Activated naive CD4-positive, alpha-beta T cell treated with anti-CD3 and anti-CD28 coated beads, Interleukin-2, amount 10 ng/mL, durations not matched to agents 7 days and 5 days (primary cell): ENCODE results near the gene CLDN20.
"Not testable (repeated sequence)": the region's sequence is repeated elsewhere in the genome, so short reads cannot be mapped to it uniquely, and the experiment has no call there.

Experiments used
- CTCF ChIA-PET: fragments of 350-600 bp; sonication (Branson Sonifier 250); formaldehyde crosslinking; loops from one replicate; lab custom pipeline; 2021; ENCODE audit warnings: antibody characterized with exemption; lab: Charles Lee
- DNase-seq: peaks from one replicate; pipeline ENCODE4 v3.0.0-alpha.2; 2020
- H3K27ac Mint-ChIP-seq: one replicate; pipeline ENCODE4 v1.8.0; 2021; ENCODE audit warnings: mild to moderate bottlenecking, moderate library complexity, mixed read lengths
- H3K27me3 Mint-ChIP-seq: one replicate; pipeline ENCODE4 v1.8.0; 2021; ENCODE audit warnings: mild to moderate bottlenecking, mixed read lengths
- H3K36me3 Mint-ChIP-seq: one replicate; pipeline ENCODE4 v1.8.0; 2021; ENCODE audit warnings: mixed read lengths
- H3K4me1 Mint-ChIP-seq: one replicate; pipeline ENCODE4 v1.8.0; 2021; ENCODE audit warnings: mixed read lengths
- H3K4me3 Mint-ChIP-seq: one replicate; pipeline ENCODE4 v1.8.0; 2021; ENCODE audit warnings: mild to moderate bottlenecking, moderate library complexity, mixed read lengths
- H3K9me3 Mint-ChIP-seq: one replicate; pipeline ENCODE4 v1.8.0; 2021; ENCODE audit warnings: mixed read lengths

Gene CLDN20

DNA sequence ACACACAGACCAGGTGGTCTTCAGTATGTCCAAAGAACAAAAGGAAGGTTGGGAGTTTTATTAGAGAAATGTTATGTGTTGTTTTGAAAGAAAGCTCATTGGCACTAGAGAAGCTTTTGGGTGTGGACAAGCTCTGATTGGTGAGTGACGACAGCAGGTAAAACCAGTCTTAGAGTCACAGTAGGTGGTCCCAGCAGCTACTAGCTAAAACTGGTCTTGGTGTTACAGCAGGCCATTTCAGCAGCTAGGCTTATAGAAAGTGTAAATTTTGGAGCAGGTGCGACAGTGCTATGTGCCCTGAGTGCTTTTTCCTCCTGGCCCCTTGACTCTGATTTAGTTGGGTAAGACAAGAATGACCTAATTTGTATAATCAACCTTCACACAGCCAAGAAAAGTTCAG, 3.6 kb downstream of the CLDN20 start:
- Mint-ChIP-seq H3K36me3 (peaks cover 29% of the 10 kb centered on the region), H3K27me3 (no peaks in the 10 kb centered on the region), H3K4me1 (peaks cover 4% of the 10 kb centered on the region), H3K4me3 (no peak overlapping the region), H3K27ac (no peak overlapping the region), H3K9me3 (no peaks in the 10 kb centered on the region)
- CTCF ChIA-PET, result interaction anchor here (1.0 to 4.2 kb wide), 3 partner anchors 10 to 89 kb away, joined by 5 to 25 read pairs (median 5); no protein-coding TSS in a partner anchor
- DNase-seq, result no peak

DNA sequence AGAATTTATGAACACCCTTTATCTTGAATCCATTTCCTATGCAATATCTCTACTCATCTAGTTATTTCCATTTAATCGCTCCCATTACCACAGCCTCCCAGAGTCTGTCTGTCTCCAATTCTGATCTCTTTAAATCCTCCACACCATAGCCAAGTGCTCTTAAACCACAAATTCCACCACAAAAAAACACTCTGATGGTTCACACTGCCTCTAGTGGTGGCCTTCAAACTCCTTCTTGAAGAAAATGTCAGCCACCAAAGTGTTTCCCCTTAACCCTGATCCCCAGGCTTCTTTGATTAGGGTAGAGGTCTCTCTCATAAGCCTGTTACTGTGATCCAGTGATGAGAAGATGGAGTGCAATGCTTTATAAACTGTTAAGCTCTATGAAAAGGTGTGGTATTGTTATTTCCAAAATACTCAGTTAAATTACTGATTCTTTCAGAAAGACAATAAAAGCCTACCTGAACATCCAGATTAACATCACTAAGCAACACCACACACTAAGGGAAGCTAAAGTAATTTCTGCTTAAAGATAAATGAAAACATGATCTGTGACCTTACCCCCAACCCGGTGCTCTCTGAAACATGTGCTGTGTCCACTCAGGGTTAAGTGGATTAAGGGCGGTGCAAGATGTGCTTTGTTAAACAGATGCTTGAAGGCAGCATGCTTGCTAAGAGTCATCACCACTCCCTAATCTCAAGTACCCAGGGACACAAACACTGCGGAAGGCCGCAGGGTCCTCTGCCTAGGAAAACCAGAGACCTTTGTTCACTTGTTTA, 4.5 kb downstream of the CLDN20 start:
- H3K36me3 Mint-ChIP-seq, result peaks cover 34% of the 10 kb centered on the region
- not testable (repeated sequence) for H3K27ac Mint-ChIP-seq, H3K9me3 Mint-ChIP-seq, H3K27me3 Mint-ChIP-seq, H3K4me1 Mint-ChIP-seq, H3K4me3 Mint-ChIP-seq
- CTCF ChIA-PET, result interaction anchor here (0.7 to 4.2 kb wide), 7 partner anchors 9 to 341 kb away, joined by 3 to 25 read pairs (median 4); no protein-coding TSS in a partner anchor
- DNase-seq, result peak; percentile 30

DNA sequence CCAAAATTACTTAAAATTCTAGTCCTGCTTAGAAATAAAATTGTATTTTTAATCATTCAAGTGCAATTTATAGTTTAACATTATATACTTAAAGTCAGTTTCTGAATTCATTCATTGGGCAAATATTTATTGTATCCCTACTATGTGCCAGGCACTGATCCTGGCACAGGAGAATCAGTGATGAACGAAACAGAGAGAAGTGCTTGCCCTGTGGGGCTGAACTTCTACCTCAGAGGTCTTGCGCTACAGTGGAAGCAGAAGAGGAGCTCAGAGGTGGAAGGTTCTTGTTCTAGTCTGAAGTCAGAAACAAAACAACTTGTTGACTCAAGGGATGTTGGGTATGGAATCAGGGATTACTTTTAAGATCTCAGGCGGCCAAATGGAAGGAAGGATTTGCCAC, 6.0 kb downstream of the CLDN20 start:
- no peak for DNase-seq
- Mint-ChIP-seq H3K4me1 (peaks cover 4% of the 10 kb centered on the region), H3K36me3 (peaks cover 30% of the 10 kb centered on the region), H3K27ac (no peak overlapping the region), H3K27me3 (no peaks in the 10 kb centered on the region), H3K4me3 (no peak overlapping the region), H3K9me3 (no peaks in the 10 kb centered on the region)
- CTCF ChIA-PET, result interaction anchor here (1.3 to 4.2 kb wide), 4 partner anchors 48 to 343 kb away, joined by 3 to 25 read pairs (median 5); no protein-coding TSS in a partner anchor

DNA sequence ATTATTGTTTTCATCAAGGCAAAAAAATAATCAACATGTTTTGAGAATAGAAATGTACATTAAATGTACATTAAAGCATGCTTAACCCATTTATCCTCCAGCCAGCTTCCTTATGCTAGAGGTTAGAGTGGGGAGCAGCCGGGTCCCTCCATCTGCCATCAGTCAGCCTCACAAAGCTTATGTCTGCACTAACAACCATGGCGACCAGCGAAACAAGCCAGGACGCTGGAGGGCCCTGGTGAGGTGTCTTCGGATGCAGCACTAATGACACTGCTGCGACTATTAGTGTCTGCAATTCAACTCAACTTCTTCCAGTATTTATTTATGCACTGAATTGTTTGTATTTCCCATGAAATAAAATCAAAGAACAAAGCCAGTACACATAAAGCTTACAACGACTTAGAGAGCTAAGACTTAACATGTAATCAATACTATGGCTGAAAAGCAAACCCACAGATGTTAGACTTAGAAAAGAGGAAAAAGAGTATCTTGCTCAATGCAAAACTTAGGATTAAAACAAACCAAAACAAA, 6.8 kb downstream of the CLDN20 start:
- Mint-ChIP-seq H3K27ac (no peak overlapping the region), H3K4me1 (peaks cover 4% of the 10 kb centered on the region), H3K27me3 (no peaks in the 10 kb centered on the region), H3K4me3 (no peak overlapping the region), H3K9me3 (no peaks in the 10 kb centered on the region), H3K36me3 (peaks cover 34% of the 10 kb centered on the region)
- CTCF ChIA-PET, result interaction anchor here (0.6 to 2.6 kb wide), 3 partner anchors 9 to 595 kb away, joined by 3 to 6 read pairs (median 3); no protein-coding TSS in a partner anchor
- DNase-seq, result no peak

DNA sequence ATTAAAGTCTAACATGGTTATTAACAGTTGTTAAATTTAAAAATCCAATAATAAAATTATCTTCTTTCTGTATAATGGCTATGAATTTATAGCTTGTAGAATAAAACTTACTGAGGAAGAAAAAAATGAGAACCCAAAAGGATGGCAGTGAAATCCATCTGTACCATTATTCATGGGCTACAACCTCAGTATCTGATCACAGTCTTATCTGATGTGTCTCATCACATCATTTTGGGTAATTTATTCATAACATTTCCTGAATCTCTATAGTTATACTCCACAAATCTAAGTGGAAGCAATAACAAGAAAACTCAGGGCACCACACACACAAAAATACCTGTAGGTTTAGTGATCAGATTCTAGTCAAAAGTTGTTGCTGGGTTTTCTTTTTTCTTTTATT, 7.3 kb downstream of the CLDN20 start:
- CTCF ChIA-PET, result interaction anchor here (0.9 to 2.6 kb wide), 2 partner anchors 9 to 344 kb away, joined by 3 to 6 read pairs; no protein-coding TSS in a partner anchor
- Mint-ChIP-seq H3K27ac (no peak overlapping the region), H3K4me1 (peaks cover 4% of the 10 kb centered on the region), H3K27me3 (no peaks in the 10 kb centered on the region), H3K4me3 (no peak overlapping the region), H3K36me3 (peaks cover 30% of the 10 kb centered on the region), H3K9me3 (no peaks in the 10 kb centered on the region)
- no peak for DNase-seq

DNA sequence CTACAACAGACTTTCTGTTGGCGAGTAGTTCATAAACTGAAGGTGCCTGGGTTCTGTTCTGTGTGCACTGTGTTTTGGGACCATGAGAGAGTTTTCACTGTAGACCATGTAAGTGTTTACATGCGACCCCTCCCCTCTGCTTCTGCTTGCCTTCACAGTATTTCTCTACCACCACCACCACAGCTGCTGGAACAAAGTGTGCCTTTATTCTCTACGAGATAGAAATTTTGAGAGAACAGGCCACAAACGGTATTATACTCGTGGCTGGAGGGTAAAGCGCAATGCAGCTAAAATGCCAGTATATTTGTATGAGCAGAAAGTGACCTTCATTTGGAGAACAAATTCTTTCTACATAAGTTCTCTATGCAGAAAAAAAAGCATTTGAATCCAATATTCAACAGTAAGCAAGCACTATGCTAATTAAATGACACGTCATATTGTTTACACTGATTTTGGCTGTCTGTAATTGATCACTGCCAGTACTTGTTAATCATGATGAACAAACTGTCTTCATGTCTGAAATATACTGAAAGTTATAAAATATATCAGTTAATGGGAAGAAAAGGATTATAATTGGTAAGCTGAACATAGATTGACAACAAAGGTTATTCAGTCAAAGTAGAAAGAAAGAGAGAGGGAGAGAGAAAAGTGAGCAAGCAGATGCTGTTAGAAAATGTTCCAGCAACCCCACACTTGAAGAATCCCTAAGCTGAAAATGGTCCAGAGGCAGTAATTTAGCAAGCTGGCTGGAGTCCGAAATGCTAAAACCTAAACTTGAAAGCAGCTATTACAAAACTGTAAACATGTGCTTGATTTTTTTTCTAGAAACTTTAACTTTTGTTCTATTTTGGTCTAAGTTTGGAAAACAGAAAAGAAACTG, 8.8 kb downstream of the CLDN20 start:
- Mint-ChIP-seq H3K36me3 (peaks cover 26% of the 10 kb centered on the region), H3K27ac (no peak overlapping the region), H3K9me3 (no peaks in the 10 kb centered on the region), H3K4me1 (peaks cover 4% of the 10 kb centered on the region), H3K4me3 (no peak overlapping the region), H3K27me3 (no peaks in the 10 kb centered on the region)
- no peak for DNase-seq
- CTCF ChIA-PET, result interaction anchor here (0.7 to 1.2 kb wide), 2 partner anchors 8 to 51 kb away, joined by 3 to 4 read pairs; no protein-coding TSS in a partner anchor

DNA sequence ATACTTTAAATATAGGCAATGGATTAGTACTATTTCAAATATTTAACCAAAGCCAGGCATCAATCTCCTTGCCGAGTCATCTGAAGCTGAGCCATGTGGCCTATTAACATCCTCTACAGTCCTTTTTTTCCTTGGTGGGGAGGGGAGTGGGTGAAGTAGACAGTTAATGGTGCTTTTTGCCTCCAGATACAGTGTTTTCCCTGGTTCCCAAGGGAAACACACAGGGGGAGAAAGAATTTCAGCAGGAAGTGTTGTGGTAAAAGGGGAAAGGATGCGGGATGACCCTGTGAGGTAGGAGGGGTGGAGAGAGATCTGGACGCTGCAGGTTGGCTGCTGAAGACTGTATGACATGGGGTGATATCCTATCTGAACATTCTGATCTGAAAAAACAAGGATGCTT, 9.6 kb downstream of the CLDN20 start:
- Mint-ChIP-seq H3K27me3 (no peaks in the 10 kb centered on the region), H3K27ac (no peak overlapping the region), H3K36me3 (peaks cover 24% of the 10 kb centered on the region), H3K4me1 (no peaks in the 10 kb centered on the region), H3K9me3 (no peaks in the 10 kb centered on the region), H3K4me3 (no peak overlapping the region)
- DNase-seq, result no peak
- CTCF ChIA-PET, result no interaction called here

DNA sequence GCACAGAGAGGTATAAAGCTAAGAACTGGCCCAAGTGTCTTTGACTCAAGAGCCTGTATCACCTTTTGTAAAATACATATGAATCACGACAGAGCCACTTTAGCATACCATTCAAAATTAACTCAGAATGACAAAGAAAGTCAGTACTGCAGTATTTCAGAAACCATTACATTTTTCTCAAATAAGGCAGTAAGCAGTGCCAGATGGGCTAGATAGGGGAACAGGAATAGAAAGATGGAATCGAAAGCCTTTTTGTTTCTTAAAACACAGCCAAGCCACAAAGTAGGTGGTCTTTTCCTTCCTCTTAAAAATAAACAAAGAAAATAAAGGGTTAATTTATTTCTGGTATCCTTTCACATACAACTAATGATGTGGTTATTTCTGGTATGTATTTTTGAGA, 10.3 kb downstream of the CLDN20 start:
- Mint-ChIP-seq H3K36me3 (peaks cover 29% of the 10 kb centered on the region), H3K4me1 (no peaks in the 10 kb centered on the region), H3K27me3 (no peaks in the 10 kb centered on the region), H3K9me3 (no peaks in the 10 kb centered on the region), H3K27ac (no peak overlapping the region), H3K4me3 (no peak overlapping the region)
- no peak for DNase-seq
- CTCF ChIA-PET, result no interaction called here

DNA sequence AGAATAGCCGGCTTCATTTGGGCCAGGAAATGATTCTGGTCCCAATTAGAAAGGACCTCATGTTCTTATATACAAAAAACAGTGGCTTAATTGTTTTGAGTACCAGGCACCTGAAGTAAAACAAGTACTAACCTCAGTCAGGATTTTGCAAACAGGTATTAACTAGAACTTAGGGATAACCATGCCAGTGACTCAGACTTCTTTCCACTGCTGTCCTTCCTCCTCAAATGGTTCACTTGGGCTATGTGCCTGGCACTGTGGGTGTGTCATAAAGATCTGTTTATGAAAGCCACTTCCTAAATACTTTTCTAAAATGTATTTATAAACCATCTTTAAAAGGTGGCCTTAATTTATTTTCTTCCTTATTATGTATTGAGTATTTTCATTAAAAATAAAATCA, 10.7 kb downstream of the CLDN20 start:
- H3K27me3 Mint-ChIP-seq, result no peaks in the 10 kb centered on the region
- H3K36me3 Mint-ChIP-seq, result peaks cover 32% of the 10 kb centered on the region
- no peak overlapping the region for H3K27ac Mint-ChIP-seq
- H3K9me3 Mint-ChIP-seq, result no peaks in the 10 kb centered on the region
- no peaks in the 10 kb centered on the region for H3K4me1 Mint-ChIP-seq
- no peak for DNase-seq
- H3K4me3 Mint-ChIP-seq, result no peak overlapping the region
- CTCF ChIA-PET, result no interaction called here

DNA sequence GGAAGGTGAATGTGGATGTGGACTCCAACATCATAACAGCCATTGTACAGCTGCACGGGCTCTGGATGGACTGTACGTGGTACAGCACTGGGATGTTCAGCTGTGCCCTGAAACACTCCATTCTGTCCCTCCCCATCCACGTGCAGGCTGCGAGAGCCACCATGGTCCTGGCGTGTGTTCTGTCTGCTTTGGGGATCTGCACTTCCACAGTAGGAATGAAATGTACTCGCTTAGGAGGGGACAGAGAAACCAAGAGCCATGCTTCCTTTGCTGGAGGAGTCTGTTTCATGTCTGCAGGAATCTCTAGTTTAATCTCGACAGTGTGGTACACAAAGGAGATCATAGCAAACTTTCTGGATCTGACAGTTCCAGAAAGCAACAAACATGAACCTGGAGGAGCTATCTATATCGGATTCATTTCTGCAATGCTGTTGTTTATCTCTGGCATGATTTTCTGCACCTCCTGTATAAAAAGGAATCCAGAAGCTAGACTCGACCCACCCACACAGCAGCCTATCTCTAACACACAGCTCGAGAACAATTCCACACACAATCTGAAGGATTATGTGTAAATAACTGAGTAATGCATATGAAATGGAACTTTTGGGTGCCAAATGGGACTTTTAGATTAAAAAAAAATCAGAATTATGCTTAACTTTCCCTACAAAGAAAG, 12.1 kb downstream of the CLDN20 start:
- H3K27ac Mint-ChIP-seq, result no peak overlapping the region
- peaks cover 34% of the 10 kb centered on the region for H3K36me3 Mint-ChIP-seq
- H3K27me3 Mint-ChIP-seq, result no peaks in the 10 kb centered on the region
- no peaks in the 10 kb centered on the region for H3K4me1 Mint-ChIP-seq
- DNase-seq, result no peak
- CTCF ChIA-PET, result interaction anchor here (0.6 to 2.2 kb wide), 2 partner anchors 87 to 97 kb away, joined by 3 to 7 read pairs; no protein-coding TSS in a partner anchor
- no peaks in the 10 kb centered on the region for H3K9me3 Mint-ChIP-seq
- H3K4me3 Mint-ChIP-seq, result no peak overlapping the region

DNA sequence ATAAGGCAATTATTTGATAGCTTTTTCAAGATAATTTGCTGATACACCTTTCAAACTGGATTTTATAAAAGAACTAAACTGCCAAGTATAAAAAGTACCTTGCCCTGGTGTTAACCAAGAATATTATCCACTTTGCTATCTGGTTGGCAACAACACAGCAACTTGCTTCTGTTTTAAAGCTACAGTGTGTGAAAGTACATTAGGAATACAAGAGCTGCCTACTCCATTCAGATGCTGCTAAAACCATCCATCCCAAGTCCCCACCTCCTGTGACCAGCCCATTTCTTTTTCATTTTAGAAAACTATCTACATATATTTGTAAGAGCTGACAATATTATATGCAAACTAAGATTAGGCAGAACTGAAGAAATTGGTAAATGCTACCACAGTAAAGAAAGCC, 12.8 kb downstream of the CLDN20 start:
- Mint-ChIP-seq H3K27ac (no peak overlapping the region), H3K27me3 (no peaks in the 10 kb centered on the region), H3K4me3 (no peak overlapping the region), H3K36me3 (peaks cover 36% of the 10 kb centered on the region), H3K9me3 (no peaks in the 10 kb centered on the region), H3K4me1 (no peaks in the 10 kb centered on the region)
- CTCF ChIA-PET, result interaction anchor here (0.6 to 2.2 kb wide), 3 partner anchors 9 to 98 kb away, joined by 3 to 7 read pairs (median 5); no protein-coding TSS in a partner anchor
- DNase-seq, result no peak

DNA sequence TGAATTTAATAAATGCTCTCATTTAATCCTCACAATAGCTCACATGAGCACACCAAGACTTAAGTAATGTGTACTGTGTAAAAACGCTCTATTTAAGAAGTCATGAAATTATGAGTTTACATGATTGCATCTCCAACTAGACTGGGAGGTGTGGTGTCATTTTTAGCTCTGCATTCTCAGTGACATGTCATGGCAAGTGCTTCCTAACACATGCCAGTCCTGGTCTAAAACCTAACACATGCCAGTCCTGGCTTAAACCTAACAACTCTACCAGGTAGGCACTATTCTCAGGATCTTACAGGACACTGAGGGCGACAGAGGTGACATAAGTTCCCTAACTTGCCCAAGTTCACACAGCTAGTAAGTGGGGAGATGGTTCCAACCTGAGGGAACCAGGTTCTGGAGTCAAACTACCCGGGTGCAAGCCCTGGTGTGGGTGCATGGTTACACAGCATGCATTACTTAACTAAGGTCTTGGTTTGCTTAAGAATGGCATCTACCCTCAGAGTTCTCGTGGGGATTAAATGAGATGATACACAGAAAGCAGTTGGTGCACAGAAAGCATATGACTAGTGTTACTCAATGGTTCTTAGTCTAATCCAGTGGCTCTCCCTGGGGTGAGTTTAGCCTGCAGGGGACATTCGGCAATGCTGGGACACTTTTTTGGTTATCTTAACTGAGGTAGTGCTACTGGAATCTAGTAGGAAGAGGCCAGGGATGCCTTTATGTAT, 14.7 kb downstream of the CLDN20 start:
- Mint-ChIP-seq H3K27me3 (no peaks in the 10 kb centered on the region), H3K4me1 (no peaks in the 10 kb centered on the region), H3K9me3 (no peaks in the 10 kb centered on the region), H3K27ac (no peak overlapping the region), H3K4me3 (no peak overlapping the region), H3K36me3 (peaks cover 37% of the 10 kb centered on the region)
- CTCF ChIA-PET, result no interaction called here
- DNase-seq, result no peak

DNA sequence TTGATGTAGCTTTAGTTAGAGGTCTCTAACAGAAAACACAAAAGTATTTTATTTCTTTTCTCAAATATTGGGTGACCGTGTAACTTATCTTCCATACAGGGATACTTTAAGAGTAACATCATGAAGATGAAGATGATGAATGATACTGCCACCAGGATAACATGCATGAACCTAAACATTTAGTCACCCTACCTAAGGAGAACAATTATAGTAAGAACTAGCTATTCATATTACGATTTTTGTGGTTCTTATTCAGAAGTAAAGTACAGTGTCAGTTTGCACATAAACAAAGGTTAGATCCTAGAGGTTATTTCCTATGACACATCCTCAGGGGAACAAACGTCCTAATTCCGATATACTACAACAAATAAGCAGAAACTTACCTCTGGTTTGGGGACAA, 21.0 kb downstream of the CLDN20 start:
- no peaks in the 10 kb centered on the region for H3K4me1 Mint-ChIP-seq
- DNase-seq, result no peak
- no peaks in the 10 kb centered on the region for H3K9me3 Mint-ChIP-seq
- CTCF ChIA-PET, result no interaction called here
- H3K27ac Mint-ChIP-seq, result no peak overlapping the region
- H3K36me3 Mint-ChIP-seq, result peaks cover 51% of the 10 kb centered on the region
- no peak overlapping the region for H3K4me3 Mint-ChIP-seq
- H3K27me3 Mint-ChIP-seq, result no peaks in the 10 kb centered on the region
